ENCODE measurements around the gene CLCNKB.

Gene CLCNKB

DNA sequence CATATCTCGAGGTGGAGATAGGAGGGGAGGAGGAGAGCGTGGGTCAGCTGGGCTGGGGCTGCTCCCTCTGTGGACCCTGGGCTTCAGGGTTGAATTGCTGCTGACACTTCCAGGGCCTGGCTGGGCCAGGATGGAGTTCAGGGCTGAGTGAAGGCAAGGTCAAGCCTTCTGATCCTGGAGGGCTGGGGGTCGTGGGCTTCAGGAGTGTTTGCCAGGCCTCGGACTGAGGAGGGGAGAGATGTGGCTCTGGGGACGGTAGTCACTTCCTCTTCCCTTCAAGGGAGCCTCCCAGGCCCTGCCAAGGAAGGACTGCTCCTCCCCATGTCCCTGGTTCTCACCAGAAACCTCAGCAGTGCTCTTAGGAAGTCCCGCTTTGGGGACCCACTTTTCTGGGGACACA is 41.9 kb downstream of the CLCNKB start:
- TF ChIP-seq, protein P1, sequence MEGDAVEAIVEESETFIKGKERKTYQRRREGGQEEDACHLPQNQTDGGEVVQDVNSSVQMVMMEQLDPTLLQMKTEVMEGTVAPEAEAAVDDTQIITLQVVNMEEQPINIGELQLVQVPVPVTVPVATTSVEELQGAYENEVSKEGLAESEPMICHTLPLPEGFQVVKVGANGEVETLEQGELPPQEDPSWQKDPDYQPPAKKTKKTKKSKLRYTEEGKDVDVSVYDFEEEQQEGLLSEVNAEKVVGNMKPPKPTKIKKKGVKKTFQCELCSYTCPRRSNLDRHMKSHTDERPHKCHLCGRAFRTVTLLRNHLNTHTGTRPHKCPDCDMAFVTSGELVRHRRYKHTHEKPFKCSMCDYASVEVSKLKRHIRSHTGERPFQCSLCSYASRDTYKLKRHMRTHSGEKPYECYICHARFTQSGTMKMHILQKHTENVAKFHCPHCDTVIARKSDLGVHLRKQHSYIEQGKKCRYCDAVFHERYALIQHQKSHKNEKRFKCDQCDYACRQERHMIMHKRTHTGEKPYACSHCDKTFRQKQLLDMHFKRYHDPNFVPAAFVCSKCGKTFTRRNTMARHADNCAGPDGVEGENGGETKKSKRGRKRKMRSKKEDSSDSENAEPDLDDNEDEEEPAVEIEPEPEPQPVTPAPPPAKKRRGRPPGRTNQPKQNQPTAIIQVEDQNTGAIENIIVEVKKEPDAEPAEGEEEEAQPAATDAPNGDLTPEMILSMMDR (IDR thresholded peaks at IDR 0.05; ENCODE audit: insufficient read depth, missing control alignments): no peak
- no peak for FAIRE-seq
- no peak for DNase-seq (ENCODE audit: insufficient read length, low spot score)

DNA sequence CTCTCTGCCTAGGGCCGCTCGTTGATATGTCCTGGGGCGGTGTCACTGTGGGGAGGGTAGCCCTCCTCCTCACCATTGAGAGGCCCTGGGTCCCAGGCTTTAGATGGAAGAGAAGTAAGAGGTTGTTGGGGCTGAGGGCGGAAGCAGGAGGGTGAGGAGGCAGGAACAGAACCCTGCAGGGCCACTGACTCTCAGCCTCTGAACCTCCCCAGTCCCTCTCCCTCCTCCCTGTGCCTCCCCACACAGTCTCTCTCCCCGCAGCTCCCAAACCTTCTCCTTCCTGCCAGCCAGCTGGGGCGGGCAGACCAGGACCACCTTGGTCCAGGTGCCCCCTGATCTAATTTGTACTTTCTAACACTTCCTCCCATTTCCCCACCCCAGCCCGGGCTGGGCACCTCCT is 44.2 kb downstream of the CLCNKB start:
- TF ChIP-seq, protein P1 (IDR thresholded peaks at IDR 0.05; ENCODE audit: insufficient read depth, missing control alignments): no peak
- no peak for FAIRE-seq

DNA sequence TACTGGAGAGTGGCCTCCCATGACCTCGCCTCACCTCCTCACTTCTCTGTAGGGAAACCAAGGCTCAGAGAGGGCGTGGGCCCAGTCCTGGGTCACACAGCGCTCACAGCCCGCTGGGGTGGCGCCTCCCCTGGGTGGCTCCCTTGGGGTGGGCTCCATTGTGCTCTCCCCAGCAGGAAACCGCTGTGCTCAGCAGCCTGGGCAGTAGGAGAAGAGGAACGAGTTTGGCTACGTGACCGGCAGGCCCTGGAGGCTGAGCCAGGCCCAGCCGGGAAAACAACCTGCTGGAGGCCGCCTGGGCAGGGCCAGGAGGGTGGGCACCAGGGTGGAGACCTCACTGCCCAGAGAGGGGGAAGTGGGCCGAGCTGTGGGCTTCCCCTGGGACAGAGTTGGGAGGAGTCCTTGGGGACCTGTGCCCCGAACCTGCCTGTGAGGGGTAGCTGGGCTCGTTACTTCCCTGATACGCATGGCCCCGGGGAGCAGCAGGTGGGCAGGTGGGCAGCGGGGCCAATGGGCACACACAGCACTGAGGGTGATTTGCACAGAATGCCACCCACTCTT is 44.8 kb downstream of the CLCNKB start:
- TF ChIP-seq, protein P1 (IDR thresholded peaks at IDR 0.05; ENCODE audit: insufficient read depth, missing control alignments): no peak
- no peak for FAIRE-seq
- DNase-seq (ENCODE audit: insufficient read length, low spot score): no peak

More for the DNA sequence above, 44.2 kb downstream of the CLCNKB start:
- no peak for DNase-seq (ENCODE audit: insufficient read length, low spot score)

DNA sequence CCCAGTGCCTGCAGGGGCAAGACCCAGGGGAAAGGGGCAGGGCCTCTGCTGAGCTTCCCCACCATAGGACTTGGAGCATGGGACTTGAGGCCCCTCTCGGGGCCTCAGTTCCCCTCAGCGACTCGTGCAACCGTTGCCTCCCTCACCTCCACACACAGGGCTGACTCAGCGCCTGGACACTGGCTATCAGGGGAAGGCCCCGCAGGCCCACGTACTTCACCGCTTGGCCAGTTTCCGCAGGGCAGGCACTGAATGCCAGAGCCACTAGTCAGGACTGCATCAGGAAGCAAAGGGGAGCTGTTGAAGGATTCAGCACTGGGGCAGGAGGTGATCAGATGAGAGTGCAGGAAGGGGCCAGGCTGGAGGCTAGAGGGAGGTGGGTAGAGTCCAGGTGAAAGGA is 45.4 kb downstream of the CLCNKB start:
- FAIRE-seq: no peak
- no peak for DNase-seq (ENCODE audit: insufficient read length, low spot score)
- TF ChIP-seq, protein P1 (IDR thresholded peaks at IDR 0.05; ENCODE audit: insufficient read depth, missing control alignments): no peak

DNA sequence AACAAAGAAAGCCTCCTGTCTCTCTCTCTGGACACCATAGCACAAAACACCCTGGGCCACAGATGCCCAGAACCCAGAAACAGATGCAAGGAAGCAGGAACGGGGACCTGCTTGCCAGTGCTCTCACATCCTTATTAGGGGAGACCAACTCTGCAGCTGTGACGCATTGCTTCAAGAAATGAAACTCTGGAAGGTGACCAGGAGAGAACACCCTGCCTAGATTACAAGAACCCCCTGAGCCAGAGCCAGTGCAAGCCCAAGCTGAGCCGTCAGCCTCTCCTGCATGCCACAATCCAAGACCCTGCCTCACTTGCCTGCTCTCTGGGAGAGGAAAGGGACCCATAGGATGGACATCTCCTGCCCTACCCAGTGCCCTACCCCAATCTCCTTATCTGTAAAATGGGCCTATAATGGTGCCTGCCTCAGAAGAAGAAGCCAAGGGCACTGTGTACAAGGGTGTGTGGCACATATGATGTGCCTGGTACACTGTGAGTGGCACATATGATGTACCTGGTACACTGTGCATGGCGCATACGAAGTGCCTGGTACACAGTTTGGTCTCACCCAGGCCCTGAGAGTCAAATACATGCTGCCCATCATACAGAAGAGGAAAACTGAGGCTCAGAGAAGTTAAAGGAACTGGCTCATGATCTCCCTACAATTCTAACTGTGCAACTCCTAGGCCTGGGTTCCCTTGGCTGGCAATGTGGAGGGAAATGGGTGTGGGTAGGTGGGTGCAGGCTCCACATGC is 46.7 kb downstream of the CLCNKB start:
- DNase-seq (ENCODE audit: insufficient read length, low spot score) (no peak), FAIRE-seq (no peak)
- TF ChIP-seq, protein P1 (IDR thresholded peaks at IDR 0.05; ENCODE audit: insufficient read depth, missing control alignments): no peak

DNA sequence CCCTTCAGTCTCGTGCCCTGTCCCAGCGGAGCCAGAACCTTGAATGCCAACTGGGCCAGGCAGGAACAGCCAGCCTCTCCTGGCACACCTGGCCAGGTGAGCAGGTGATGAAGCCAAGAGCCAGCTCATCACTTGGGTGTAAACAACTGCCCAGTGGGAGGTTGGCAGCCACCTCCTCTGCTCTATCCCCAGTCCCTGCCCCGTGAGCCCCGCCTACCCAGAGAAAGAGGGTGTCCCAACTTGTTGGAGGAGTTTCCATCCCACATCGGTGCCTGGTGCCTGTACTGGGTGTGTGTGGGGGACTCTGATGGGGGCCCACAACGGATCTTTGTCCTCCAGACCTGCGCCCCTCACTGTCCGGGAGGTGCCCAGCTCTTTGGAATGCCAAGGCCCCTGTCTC is 47.7 kb downstream of the CLCNKB start:
- TF ChIP-seq, protein P1 (IDR thresholded peaks at IDR 0.05; ENCODE audit: insufficient read depth, missing control alignments): no peak
- FAIRE-seq (no peak), DNase-seq (ENCODE audit: insufficient read length, low spot score) (no peak)

All from D721Med (cell line).